Muscle of arm (tissue), 14 donors: ENCODE measurements around the gene CCDC167. TPM values are rescaled to one million over a fixed set of nuclear protein-coding genes. Genes with fewer than 3 reads are reported as not detected.

Experiments used
- DNase-seq: peaks from one replicate; pipeline ENCODE4 v3.0.0-alpha.2; 2013
- long read RNA-seq, 11 donors: transcript quantifications; one replicate each; lab custom pipeline, GENCODE V29; 2026
- polyA plus RNA-seq, 12 donors: library from polyadenylated mRNA; unstranded; fragments of 120-200 nt; gene quantifications; one replicate each; pipeline ENCODE4 v1.2.1, GENCODE V29; 2013; ENCODE audit not compliant: insufficient read length in 12 of 12

Gene CCDC167
- 10 to 100 TPM in 10 of 12 donors, not detected in 2; 17.9 to 24.6 (median 21.6) TPM for polyA plus RNA-seq
- long read RNA-seq, donor 1, transcript CCDC167-201 (4 exons, 619 nt): major isoform, 19 of 19 reads
- long read RNA-seq, donor 1, partial matches to known transcripts: 0 of 19 reads
- long read RNA-seq, donor 1, other reads (novel, unspliced or antisense): 0 of 19 reads
- long read RNA-seq, donor 2, transcript CCDC167-201 (4 exons, 619 nt): major isoform, 28 of 43 reads
- long read RNA-seq, donor 2, partial matches to known transcripts: 9 of 43 reads
- long read RNA-seq, donor 2, other reads (novel, unspliced or antisense): 6 of 43 reads
- long read RNA-seq, donor 3, transcript CCDC167-201 (4 exons, 619 nt): major isoform, 15 of 15 reads
- long read RNA-seq, donor 3, partial matches to known transcripts: 0 of 15 reads
- long read RNA-seq, donor 3, other reads (novel, unspliced or antisense): 0 of 15 reads
- long read RNA-seq, donor 4, transcript CCDC167-201 (4 exons, 619 nt): major isoform, 12 of 12 reads
- long read RNA-seq, donor 4, partial matches to known transcripts: 0 of 12 reads
- long read RNA-seq, donor 4, other reads (novel, unspliced or antisense): 0 of 12 reads
- long read RNA-seq, donor 5, transcript CCDC167-201 (4 exons, 619 nt): major isoform, 34 of 34 reads
- long read RNA-seq, donor 5, partial matches to known transcripts: 0 of 34 reads
- long read RNA-seq, donor 5, other reads (novel, unspliced or antisense): 0 of 34 reads
- long read RNA-seq, donor 6, transcript CCDC167-201 (4 exons, 619 nt): major isoform, 15 of 15 reads
- long read RNA-seq, donor 6, partial matches to known transcripts: 0 of 15 reads
- long read RNA-seq, donor 6, other reads (novel, unspliced or antisense): 0 of 15 reads
- long read RNA-seq, donor 7, transcript CCDC167-201 (4 exons, 619 nt): major isoform, 16 of 21 reads
- long read RNA-seq, donor 7, partial matches to known transcripts: 5 of 21 reads
- long read RNA-seq, donor 7, other reads (novel, unspliced or antisense): 0 of 21 reads
- long read RNA-seq, donor 8, transcript CCDC167-201 (4 exons, 619 nt): major isoform, 14 of 14 reads
- long read RNA-seq, donor 8, partial matches to known transcripts: 0 of 14 reads
- long read RNA-seq, donor 8, other reads (novel, unspliced or antisense): 0 of 14 reads
- long read RNA-seq, donor 9, transcript CCDC167-201 (4 exons, 619 nt): major isoform, 9 of 19 reads
- long read RNA-seq, donor 9, partial matches to known transcripts: 10 of 19 reads
- long read RNA-seq, donor 9, other reads (novel, unspliced or antisense): 0 of 19 reads
- long read RNA-seq, donor 10, transcript CCDC167-201 (4 exons, 619 nt): major isoform, 25 of 32 reads
- long read RNA-seq, donor 10, partial matches to known transcripts: 7 of 32 reads
- long read RNA-seq, donor 10, other reads (novel, unspliced or antisense): 0 of 32 reads
- long read RNA-seq, donor 11, transcript CCDC167-201 (4 exons, 619 nt): major isoform, 32 of 32 reads
- long read RNA-seq, donor 11, partial matches to known transcripts: 0 of 32 reads
- long read RNA-seq, donor 11, other reads (novel, unspliced or antisense): 0 of 32 reads

- DNase-seq: peak; percentile 97
Observed at GRCh38 chr6:37499433-37500293, at the start of gene CCDC167. CCDC167 (minus strand) TSS chr6:37499893; CDS start chr6:37499863, 30 bp downstream.

DNA sequence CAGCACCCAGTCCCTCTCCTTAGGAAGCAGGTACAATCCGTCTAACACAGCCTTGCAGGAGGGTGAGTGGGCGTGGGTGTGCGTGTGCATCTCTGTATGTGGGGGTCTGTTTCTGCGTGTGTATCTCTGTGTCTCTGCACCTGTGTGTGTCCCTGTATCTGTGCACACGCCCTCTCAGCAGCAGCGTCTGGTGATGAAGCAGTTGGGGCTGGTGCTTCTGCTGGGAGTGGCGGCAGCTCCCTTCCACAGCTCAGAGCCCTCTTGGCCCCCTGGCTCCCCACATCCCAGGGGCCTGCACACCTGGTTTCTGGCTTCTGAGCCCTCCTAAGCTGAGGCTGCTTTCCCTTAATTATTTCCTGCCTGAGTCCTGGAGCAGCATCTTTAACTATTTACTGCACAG lies 49.5 kb upstream of the CCDC167 start:
- DNase-seq: no peak

- DNase-seq: no peak
Observed at GRCh38 chr6:37548067-37548674, 48.5 kb upstream of the CCDC167 start.

- DNase-seq: no peak
Observed at GRCh38 chr6:37547564-37548061, 47.9 kb upstream of the CCDC167 start.

- no peak for DNase-seq
Observed at GRCh38 chr6:37546141-37546871, 46.6 kb upstream of the CCDC167 start.

- no peak for DNase-seq
Observed at GRCh38 chr6:37544530-37544929, 44.8 kb upstream of the CCDC167 start.

- DNase-seq: no peak
Observed at GRCh38 chr6:37543361-37543760, 43.7 kb upstream of the CCDC167 start.

DNA sequence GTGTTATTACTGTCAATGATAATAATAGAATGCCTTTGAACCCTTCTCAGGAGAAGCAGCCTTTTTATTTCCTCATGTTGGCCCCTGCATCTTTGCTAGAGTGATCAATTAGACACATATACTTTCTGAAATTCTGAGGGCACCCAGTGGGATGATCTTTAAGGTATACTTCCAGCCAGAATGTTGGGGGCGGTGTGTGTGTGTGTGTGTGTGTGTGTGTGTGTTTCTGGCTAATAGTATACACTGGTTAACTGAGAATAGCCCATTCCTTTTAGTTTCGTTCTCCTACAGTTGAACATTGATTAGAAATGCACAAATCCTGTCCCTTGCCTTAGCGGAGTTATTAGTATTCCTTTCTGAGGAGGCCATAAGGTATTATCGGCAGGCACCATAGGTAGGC lies 41.7 kb upstream of the CCDC167 start:
- DNase-seq: no peak

DNA sequence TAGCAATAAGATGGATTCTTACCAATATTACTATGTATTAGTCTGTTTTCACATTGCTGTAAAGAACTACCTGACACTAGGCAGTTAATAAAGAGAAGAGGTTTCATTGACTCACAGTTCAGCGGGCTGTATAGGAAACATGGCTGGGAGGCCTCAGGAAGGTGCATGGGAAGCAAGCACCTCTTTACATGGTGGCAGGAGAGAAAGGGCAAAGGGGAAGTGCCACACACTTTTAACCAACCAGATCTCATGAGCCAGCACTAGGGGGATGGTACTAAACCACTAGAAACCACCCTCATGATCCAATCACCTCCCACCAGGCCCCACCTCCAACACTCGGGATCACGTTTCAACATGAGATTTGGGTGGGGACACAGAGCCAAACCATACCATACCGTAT lies 40.7 kb upstream of the CCDC167 start:
- no peak for DNase-seq

DNA sequence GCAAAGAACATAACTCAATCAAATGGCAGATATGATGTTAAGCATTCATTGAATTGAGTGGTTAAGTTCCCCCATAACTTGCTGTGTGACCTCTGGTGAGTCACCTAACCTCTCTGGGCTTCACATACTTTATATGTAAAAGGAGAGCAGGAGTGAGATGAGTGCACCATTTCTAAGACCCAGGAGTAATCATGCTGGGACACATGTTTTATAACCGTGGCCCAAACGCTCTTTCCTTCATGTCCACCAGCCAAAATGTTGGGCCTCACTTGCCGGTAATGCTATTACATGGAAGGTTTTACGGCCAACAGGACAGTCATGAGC lies 40.3 kb upstream of the CCDC167 start:
- DNase-seq: no peak

DNA sequence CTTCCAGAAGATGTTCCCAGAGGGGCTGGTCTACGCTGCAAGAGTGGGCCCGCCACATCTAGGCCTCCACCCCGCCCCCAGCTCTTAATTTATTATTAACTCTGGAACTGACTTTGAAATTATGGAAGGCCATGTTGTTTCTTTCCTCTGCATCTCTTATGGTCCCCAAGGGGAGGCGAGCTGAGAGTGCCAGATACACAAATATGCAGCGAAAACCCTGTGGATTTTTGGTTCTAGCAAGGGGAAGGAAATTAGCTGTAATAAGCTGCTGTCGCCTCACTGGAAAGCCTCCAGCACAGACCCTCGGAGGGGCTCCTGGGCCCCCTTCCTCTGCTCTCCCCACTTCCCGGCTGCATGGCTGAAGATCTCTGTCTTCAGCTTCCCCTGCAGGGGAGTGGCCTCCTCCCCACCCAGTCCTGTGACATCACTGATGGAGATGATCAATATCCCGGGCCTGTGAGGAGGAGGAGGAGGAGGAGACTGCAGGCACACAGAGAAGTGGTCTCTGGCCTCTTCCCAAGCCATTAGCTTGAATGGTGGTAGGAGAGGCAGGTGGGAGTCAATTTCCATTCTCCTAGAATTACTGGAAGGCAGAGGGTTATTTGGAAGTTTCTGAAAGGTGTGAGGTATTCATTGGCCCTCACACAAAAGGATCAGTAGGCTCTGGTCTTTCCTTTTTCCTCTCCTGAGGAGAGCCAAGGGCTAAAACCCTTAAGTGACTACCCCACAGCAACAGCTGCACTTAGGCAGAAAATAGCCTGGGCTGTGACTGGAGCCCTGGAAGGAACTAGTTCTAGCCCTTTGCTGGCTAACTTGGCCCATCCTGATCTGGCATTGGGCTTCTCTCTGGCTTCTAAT lies 39.7 kb upstream of the CCDC167 start:
- no peak for DNase-seq

GRCh38 chr6:37538107-37538506 lies 38.4 kb upstream of the CCDC167 start:
- no peak for DNase-seq

GRCh38 chr6:37537548-37537947 lies 37.9 kb upstream of the CCDC167 start:
- DNase-seq: no peak

DNA sequence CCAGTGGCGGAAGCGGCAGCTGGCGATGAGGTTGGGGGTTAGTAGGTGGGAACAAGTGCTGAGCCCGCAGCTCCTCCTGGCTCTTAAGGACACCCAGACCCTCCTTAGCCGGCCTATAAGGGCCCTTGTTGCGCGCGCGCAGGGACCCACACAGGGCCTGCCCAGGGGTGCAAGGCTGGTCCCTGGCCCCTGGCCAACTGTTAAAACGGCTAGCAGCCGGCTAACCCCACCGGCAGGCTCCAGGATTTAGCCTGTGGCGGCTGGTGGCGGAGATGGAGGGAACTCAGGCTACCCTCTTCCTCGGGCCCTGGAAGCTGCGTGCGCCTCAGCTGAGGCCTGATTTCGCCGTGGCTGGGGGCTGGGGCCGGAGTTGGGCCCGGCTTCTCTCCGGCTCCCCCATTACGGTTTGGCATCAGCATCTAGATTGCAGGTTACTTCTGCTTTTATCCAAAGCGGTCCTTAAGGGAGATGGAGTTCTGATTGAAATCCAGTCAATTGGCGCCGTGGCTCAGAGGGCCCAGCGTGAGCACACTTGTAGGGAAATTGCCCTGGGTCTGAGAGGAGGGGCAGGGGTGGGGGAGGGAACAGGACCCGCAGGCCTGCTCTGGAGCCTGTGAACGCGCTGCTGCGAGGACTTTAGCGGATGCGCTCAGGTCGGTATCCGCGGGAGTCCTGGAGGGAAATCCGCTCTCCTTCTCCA lies 36.9 kb upstream of the CCDC167 start:
- no peak for DNase-seq

GRCh38 chr6:37535759-37536490 lies 36.2 kb upstream of the CCDC167 start:
- DNase-seq: no peak

DNA sequence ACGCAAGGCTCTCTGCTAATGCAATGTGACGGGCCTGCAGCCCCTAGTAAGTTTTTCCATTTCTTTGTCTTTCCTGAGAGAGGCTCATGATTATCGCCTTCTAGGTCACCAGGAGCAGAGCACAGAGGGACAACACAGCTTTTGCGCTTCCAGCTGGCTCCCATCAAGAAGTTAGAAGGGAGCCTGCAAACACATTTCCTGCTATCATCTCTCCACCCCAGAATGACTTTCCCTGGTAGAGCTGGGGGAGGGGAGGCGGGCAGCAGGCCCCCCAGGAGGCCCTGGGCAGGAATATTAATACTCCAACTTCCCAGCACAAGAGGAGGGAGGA lies 35.7 kb upstream of the CCDC167 start:
- no peak for DNase-seq

GRCh38 chr6:37534893-37535292 lies 35.2 kb upstream of the CCDC167 start:
- no peak for DNase-seq
